Measurements from ENCODE around the gene FMN1. TPM values are rescaled to one million over a fixed set of nuclear protein-coding genes. Genes with fewer than 3 reads are reported as not detected.

The FMN1 gene
- polyA plus RNA-seq, 4 donors, result 0.54 to 2.1 (median 0.86) TPM

- peaks cover 0 to 3% (median 0%) of the 10 kb centered on the region in 3 donors for H3K27me3 ChIP-seq (ENCODE audit: control insufficient read depth in 3 of 3, insufficient read depth in 3 of 3, low read length in 3 of 3)
- no peaks in the 10 kb centered on the region for H3K9me3 ChIP-seq (ENCODE audit: control insufficient read depth in 2 of 2, insufficient read depth in 1 of 2, low read depth in 1 of 2, low read length in 1 of 2)
- no peak for FAIRE-seq
- no peak for DNase-seq
- H3K36me3 ChIP-seq (ENCODE audit: control insufficient read depth in 3 of 3, insufficient read depth in 2 of 3, low read depth in 1 of 3, low read length in 3 of 3), result no peaks in the 10 kb centered on the region
- peaks cover 0 to 3% (median 2%) of the 10 kb centered on the region in 3 donors for H3K4me1 ChIP-seq (ENCODE audit: control insufficient read depth in 3 of 3, insufficient read depth in 2 of 3, low read depth in 1 of 3, low read length in 2 of 3)
- no peak overlapping the region for H3K4me3 ChIP-seq (ENCODE audit: low read depth in 1 of 3, low read length in 3 of 3)
- WGBS, 3 donors, result 77 to 81% (median 78%) methylated on average over 3 of the region's 3 CpGs
- H3K27ac ChIP-seq (ENCODE audit: low read depth in 1 of 3, low read length in 2 of 3), result no peak overlapping the region
Measured at GRCh38 chr15:33204926-33205325, 10.4 kb upstream of the FMN1 start.

- H3K27ac ChIP-seq (ENCODE audit: low read depth in 1 of 3, low read length in 2 of 3), result no peak overlapping the region
- no peak for FAIRE-seq
- DNase-seq, result no peak
- H3K4me1 ChIP-seq (ENCODE audit: control insufficient read depth in 3 of 3, insufficient read depth in 2 of 3, low read depth in 1 of 3, low read length in 2 of 3), result peaks cover 0 to 3% (median 2%) of the 10 kb centered on the region in 3 donors
- no peaks in the 10 kb centered on the region for H3K36me3 ChIP-seq (ENCODE audit: control insufficient read depth in 3 of 3, insufficient read depth in 2 of 3, low read depth in 1 of 3, low read length in 3 of 3)
- no peaks in the 10 kb centered on the region for H3K9me3 ChIP-seq (ENCODE audit: control insufficient read depth in 2 of 2, insufficient read depth in 1 of 2, low read depth in 1 of 2, low read length in 1 of 2)
- no peak overlapping the region for H3K4me3 ChIP-seq (ENCODE audit: low read depth in 1 of 3, low read length in 3 of 3)
- peaks cover 0 to 3% (median 0%) of the 10 kb centered on the region in 3 donors for H3K27me3 ChIP-seq (ENCODE audit: control insufficient read depth in 3 of 3, insufficient read depth in 3 of 3, low read length in 3 of 3)
Measured at GRCh38 chr15:33204087-33204486, 9.6 kb upstream of the FMN1 start.

GRCh38 chr15:33201491-33202231, 7.1 kb upstream of the FMN1 start:
- no peak for FAIRE-seq
- H3K4me1 ChIP-seq (ENCODE audit: control insufficient read depth in 3 of 3, insufficient read depth in 2 of 3, low read depth in 1 of 3, low read length in 2 of 3), result peaks cover 0 to 3% (median 2%) of the 10 kb centered on the region in 3 donors
- no peaks in the 10 kb centered on the region for H3K9me3 ChIP-seq (ENCODE audit: control insufficient read depth in 2 of 2, insufficient read depth in 1 of 2, low read depth in 1 of 2, low read length in 1 of 2)
- DNase-seq, result peak; percentile 64 to 85
- 8 to 25% (median 9%) methylated on average over 9 of the region's 9 CpGs for WGBS, 3 donors
- peaks cover 0 to 3% (median 0%) of the 10 kb centered on the region in 3 donors for H3K27me3 ChIP-seq (ENCODE audit: control insufficient read depth in 3 of 3, insufficient read depth in 3 of 3, low read length in 3 of 3)
- no peaks in the 10 kb centered on the region for H3K36me3 ChIP-seq (ENCODE audit: control insufficient read depth in 3 of 3, insufficient read depth in 2 of 3, low read depth in 1 of 3, low read length in 3 of 3)
- peak overlapping the region in 2 of 3 donors; percentile 8 to 14 for H3K4me3 ChIP-seq (ENCODE audit: low read depth in 1 of 3, low read length in 3 of 3)
- peak overlapping the region in 2 of 3 donors; percentile 17 to 45 for H3K27ac ChIP-seq (ENCODE audit: low read depth in 1 of 3, low read length in 2 of 3)

- H3K4me1 ChIP-seq (ENCODE audit: control insufficient read depth in 3 of 3, insufficient read depth in 2 of 3, low read depth in 1 of 3, low read length in 2 of 3), result peaks cover 0 to 3% (median 2%) of the 10 kb centered on the region in 3 donors
- H3K27ac ChIP-seq (ENCODE audit: low read depth in 1 of 3, low read length in 2 of 3), result no peak overlapping the region
- WGBS, 3 donors, result 84 to 89% (median 86%) methylated on average over 7 of the region's 7 CpGs
- no peak overlapping the region for H3K4me3 ChIP-seq (ENCODE audit: low read depth in 1 of 3, low read length in 3 of 3)
- H3K27me3 ChIP-seq (ENCODE audit: control insufficient read depth in 3 of 3, insufficient read depth in 3 of 3, low read length in 3 of 3), result peaks cover 0 to 3% (median 0%) of the 10 kb centered on the region in 3 donors
- no peak for FAIRE-seq
- DNase-seq, result no peak
- no peaks in the 10 kb centered on the region for H3K36me3 ChIP-seq (ENCODE audit: control insufficient read depth in 3 of 3, insufficient read depth in 2 of 3, low read depth in 1 of 3, low read length in 3 of 3)
- H3K9me3 ChIP-seq (ENCODE audit: control insufficient read depth in 2 of 2, insufficient read depth in 1 of 2, low read depth in 1 of 2, low read length in 1 of 2), result no peaks in the 10 kb centered on the region
Measured at GRCh38 chr15:33200903-33201302, 6.4 kb upstream of the FMN1 start.

- Histone ChIP-seq H3K4me3 (ENCODE audit: low read depth in 1 of 3, low read length in 3 of 3) (no peak overlapping the region), H3K27me3 (ENCODE audit: control insufficient read depth in 3 of 3, insufficient read depth in 3 of 3, low read length in 3 of 3) (peaks cover 0 to 3% (median 0%) of the 10 kb centered on the region in 3 donors), H3K4me1 (ENCODE audit: control insufficient read depth in 3 of 3, insufficient read depth in 2 of 3, low read depth in 1 of 3, low read length in 2 of 3) (peaks cover 0 to 3% (median 2%) of the 10 kb centered on the region in 3 donors), H3K27ac (ENCODE audit: low read depth in 1 of 3, low read length in 2 of 3) (no peak overlapping the region), H3K9me3 (ENCODE audit: control insufficient read depth in 2 of 2, insufficient read depth in 1 of 2, low read depth in 1 of 2, low read length in 1 of 2) (no peaks in the 10 kb centered on the region), H3K36me3 (ENCODE audit: control insufficient read depth in 3 of 3, insufficient read depth in 2 of 3, low read depth in 1 of 3, low read length in 3 of 3) (no peaks in the 10 kb centered on the region)
- FAIRE-seq (no peak), DNase-seq (peak; percentile 60 to 67)
- 45 to 68% (median 46%) methylated on average over 5 of the region's 5 CpGs for WGBS, 3 donors
Measured at GRCh38 chr15:33200444-33200843, 5.9 kb upstream of the FMN1 start.

GRCh38 chr15:33198541-33198940, 4.0 kb upstream of the FMN1 start:
- 95 to 100% (median 95%) methylated on average over 4 of the region's 4 CpGs for WGBS, 3 donors

GRCh38 chr15:33197636-33198035, 3.1 kb upstream of the FMN1 start:
- no peak for DNase-seq
- Histone ChIP-seq H3K9me3 (ENCODE audit: control insufficient read depth in 2 of 2, insufficient read depth in 1 of 2, low read depth in 1 of 2, low read length in 1 of 2) (no peaks in the 10 kb centered on the region), H3K27me3 (ENCODE audit: control insufficient read depth in 3 of 3, insufficient read depth in 3 of 3, low read length in 3 of 3) (peaks cover 0 to 7% (median 5%) of the 10 kb centered on the region in 3 donors), H3K36me3 (ENCODE audit: control insufficient read depth in 3 of 3, insufficient read depth in 2 of 3, low read depth in 1 of 3, low read length in 3 of 3) (no peaks in the 10 kb centered on the region), H3K4me1 (ENCODE audit: control insufficient read depth in 3 of 3, insufficient read depth in 2 of 3, low read depth in 1 of 3, low read length in 2 of 3) (peaks cover 0 to 8% (median 3%) of the 10 kb centered on the region in 3 donors), H3K4me3 (ENCODE audit: low read depth in 1 of 3, low read length in 3 of 3) (no peak overlapping the region), H3K27ac (ENCODE audit: low read depth in 1 of 3, low read length in 2 of 3) (no peak overlapping the region)
- 86 to 89% (median 88%) methylated on average over 5 of the region's 5 CpGs for WGBS, 3 donors
- no peak for FAIRE-seq

More at GRCh38 chr15:33198541-33198940, 4.0 kb upstream of the FMN1 start:
- no peak for DNase-seq
- no peaks in the 10 kb centered on the region for H3K36me3 ChIP-seq (ENCODE audit: control insufficient read depth in 3 of 3, insufficient read depth in 2 of 3, low read depth in 1 of 3, low read length in 3 of 3)
- H3K27me3 ChIP-seq (ENCODE audit: control insufficient read depth in 3 of 3, insufficient read depth in 3 of 3, low read length in 3 of 3), result peaks cover 0 to 2% (median 0%) of the 10 kb centered on the region in 3 donors
- no peaks in the 10 kb centered on the region for H3K9me3 ChIP-seq (ENCODE audit: control insufficient read depth in 2 of 2, insufficient read depth in 1 of 2, low read depth in 1 of 2, low read length in 1 of 2)
- FAIRE-seq, result no peak
- no peak overlapping the region for H3K4me3 ChIP-seq (ENCODE audit: low read depth in 1 of 3, low read length in 3 of 3)
- peaks cover 0 to 8% (median 3%) of the 10 kb centered on the region in 3 donors for H3K4me1 ChIP-seq (ENCODE audit: control insufficient read depth in 3 of 3, insufficient read depth in 2 of 3, low read depth in 1 of 3, low read length in 2 of 3)
- no peak overlapping the region for H3K27ac ChIP-seq (ENCODE audit: low read depth in 1 of 3, low read length in 2 of 3)

GRCh38 chr15:33194237-33194636, 277 bp downstream of the FMN1 start:
- Histone ChIP-seq H3K27me3 (ENCODE audit: control insufficient read depth in 3 of 3, insufficient read depth in 3 of 3, low read length in 3 of 3) (peaks cover 0 to 7% (median 5%) of the 10 kb centered on the region in 3 donors), H3K9me3 (ENCODE audit: control insufficient read depth in 2 of 2, insufficient read depth in 1 of 2, low read depth in 1 of 2, low read length in 1 of 2) (no peaks in the 10 kb centered on the region), H3K4me1 (ENCODE audit: control insufficient read depth in 3 of 3, insufficient read depth in 2 of 3, low read depth in 1 of 3, low read length in 2 of 3) (peaks cover 0 to 6% (median 0%) of the 10 kb centered on the region in 3 donors), H3K4me3 (ENCODE audit: low read depth in 1 of 3, low read length in 3 of 3) (peak overlapping the region in 1 of 3 donors; percentile 49), H3K36me3 (ENCODE audit: control insufficient read depth in 3 of 3, insufficient read depth in 2 of 3, low read depth in 1 of 3, low read length in 3 of 3) (no peaks in the 10 kb centered on the region), H3K27ac (ENCODE audit: low read depth in 1 of 3, low read length in 2 of 3) (no peak overlapping the region)
- DNase-seq (no peak), FAIRE-seq (no peak)
- WGBS, 3 donors, result 5 to 12% (median 10%) methylated on average over 16 to 17 of the region's 17 CpGs
